H9 (cell line): ENCODE results near the gene CRYBA2. TPM values are rescaled to one million over a fixed set of nuclear protein-coding genes. Genes with fewer than 3 reads are reported as not detected.

ENCODE experiments used
- DNase-seq: peaks from one replicate; pipeline ENCODE4 v3.0.0-alpha.2; 2017
- H2AFZ ChIP-seq: one replicate; pipeline ENCODE4 v1.6.1; 2013; ENCODE audit warnings: mild to moderate bottlenecking, low read length, control low read depth, moderate library complexity
- H2AK5ac ChIP-seq: 2 replicates; pipeline ENCODE4 v1.6.1; 2013; ENCODE audit warnings: low read length, control low read depth, mixed read lengths; ENCODE audit not compliant: insufficient read length
- H2BK120ac ChIP-seq: one replicate; pipeline ENCODE4 v1.6.1; 2013; ENCODE audit warnings: low read depth, mild to moderate bottlenecking, low read length, control low read depth, inconsistent platforms; ENCODE audit not compliant: poor library complexity, severe bottlenecking
- H2BK12ac ChIP-seq: 2 replicates; pipeline ENCODE4 v1.6.1; 2013; ENCODE audit warnings: low read length, control low read depth, mixed read lengths, low read depth; ENCODE audit not compliant: insufficient read length
- H2BK15ac ChIP-seq: 2 replicates; pipeline ENCODE4 v1.6.1; 2013; ENCODE audit warnings: low read depth, low read length, control low read depth
- H2BK20ac ChIP-seq: one replicate; pipeline ENCODE4 v1.6.1; 2013; ENCODE audit warnings: low read depth, mild to moderate bottlenecking, low read length, control low read depth, inconsistent platforms; ENCODE audit not compliant: poor library complexity, severe bottlenecking
- H2BK5ac ChIP-seq: 2 replicates; pipeline ENCODE4 v1.6.1; 2013; ENCODE audit warnings: low read length, control low read depth, mixed read lengths; ENCODE audit not compliant: insufficient read length
- H3K14ac ChIP-seq: 2 replicates; pipeline ENCODE4 v1.6.1; 2013; ENCODE audit warnings: low read length, control low read depth; ENCODE audit not compliant: insufficient read depth
- H3K18ac ChIP-seq: 2 replicates; pipeline ENCODE4 v1.6.1; 2013; ENCODE audit warnings: low read depth, mild to moderate bottlenecking, mixed read lengths, low read length, control low read depth; ENCODE audit not compliant: insufficient read length
- H3K23ac ChIP-seq: 2 replicates; pipeline ENCODE4 v1.6.1; 2013; ENCODE audit warnings: low read length, control low read depth, mixed read lengths, low read depth; ENCODE audit not compliant: insufficient read length
- H3K23me2 ChIP-seq: 2 replicates; pipeline ENCODE4 v1.6.1; 2013; ENCODE audit warnings: low read depth, mild to moderate bottlenecking, mixed read lengths, low read length, control low read depth; ENCODE audit not compliant: insufficient read length, poor library complexity, severe bottlenecking
- H3K27ac ChIP-seq: 2 replicates; pipeline ENCODE4 v1.5.1; 2013; ENCODE audit warnings: low read length, control low read depth, mixed read lengths, low read depth; ENCODE audit not compliant: insufficient read length
- H3K27me3 ChIP-seq: 2 replicates; pipeline ENCODE4 v1.6.1; 2013; ENCODE audit warnings: low read length, control low read depth, inconsistent platforms; ENCODE audit not compliant: insufficient read depth
- H3K4ac ChIP-seq: 2 replicates; pipeline ENCODE4 v1.6.1; 2013; ENCODE audit warnings: low read depth, mild to moderate bottlenecking, control low read depth, inconsistent platforms, low read length, moderate library complexity
- H3K4me1 ChIP-seq: 2 replicates; pipeline ENCODE4 v1.6.1; 2013; ENCODE audit warnings: low read length, control low read depth, inconsistent platforms; ENCODE audit not compliant: insufficient read depth
- H3K4me2 ChIP-seq: 2 replicates; pipeline ENCODE4 v1.6.1; 2013; ENCODE audit warnings: low read length, control low read depth, mixed read lengths; ENCODE audit not compliant: insufficient read length, insufficient read depth
- H3K56ac ChIP-seq: 2 replicates; pipeline ENCODE4 v1.6.1; 2013; ENCODE audit warnings: low read depth, mild to moderate bottlenecking, mixed read lengths, low read length, control low read depth; ENCODE audit not compliant: insufficient read length
- H3K79me1 ChIP-seq: 2 replicates; pipeline ENCODE4 v1.6.1; 2013; ENCODE audit warnings: low read depth, mild to moderate bottlenecking, moderate library complexity, low read length, control low read depth, inconsistent platforms; ENCODE audit not compliant: insufficient read depth, poor library complexity, severe bottlenecking
- H3K79me2 ChIP-seq: 2 replicates; pipeline ENCODE4 v1.6.1; 2013; ENCODE audit warnings: low read length, control low read depth, inconsistent platforms; ENCODE audit not compliant: insufficient read depth
- H3K9ac ChIP-seq: 2 replicates; pipeline ENCODE4 v1.6.1; 2013; ENCODE audit warnings: low read length, control low read depth, mixed read lengths; ENCODE audit not compliant: insufficient read length; ENCODE audit errors: extremely low read depth
- H3K9me3 ChIP-seq: one replicate; pipeline ENCODE4 v1.6.1; 2013; ENCODE audit warnings: low read depth, low read length, inconsistent platforms; ENCODE audit not compliant: control insufficient read depth
- H3T11ph ChIP-seq: one replicate; pipeline ENCODE4 v1.6.1; 2013; ENCODE audit warnings: mild to moderate bottlenecking, low read length, control low read depth, inconsistent platforms
- H4K20me1 ChIP-seq: one replicate; pipeline ENCODE4 v1.6.1; 2013; ENCODE audit not compliant: control insufficient read depth, insufficient read length, insufficient read depth
- H4K5ac ChIP-seq: 2 replicates; pipeline ENCODE4 v1.6.1; 2013; ENCODE audit warnings: low read depth, mild to moderate bottlenecking, mixed read lengths, low read length, control low read depth; ENCODE audit not compliant: insufficient read length
- H4K8ac ChIP-seq: replicated peaks from 2 replicates; pipeline ENCODE4 v1.6.1; 2013; ENCODE audit warnings: low read length, control low read depth, mixed read lengths, low read depth; ENCODE audit not compliant: insufficient read length
- H4K91ac ChIP-seq: 2 replicates; pipeline ENCODE4 v1.6.1; 2013; ENCODE audit warnings: low read depth, mild to moderate bottlenecking, moderate library complexity, mixed read lengths, low read length, control low read depth; ENCODE audit not compliant: insufficient read length
- H3K27ac Mint-ChIP-seq, 3 experiments: 2 replicates in 2 of 3; 3 replicates in 1 of 3; pipeline ENCODE4 v1.8.0; 2020 to 2021; ENCODE audit warnings: mixed read lengths in 3 of 3, mild to moderate bottlenecking in 1 of 3, moderate library complexity in 1 of 3
- H3K27me3 Mint-ChIP-seq: 2 replicates; pipeline ENCODE4 v1.8.0; 2021; ENCODE audit warnings: low read depth, mild to moderate bottlenecking, moderate library complexity, mixed read lengths
- H3K36me3 Mint-ChIP-seq, 3 experiments: 2 replicates in 2 of 3; 3 replicates in 1 of 3; pipeline ENCODE4 v1.8.0; 2020 to 2021; ENCODE audit warnings: low read depth in 3 of 3, mixed read lengths in 3 of 3; ENCODE audit not compliant: insufficient read depth in 1 of 3
- H3K4me1 Mint-ChIP-seq, 2 experiments: 2 replicates each; pipeline ENCODE4 v1.8.0; 2020; ENCODE audit warnings: mixed read lengths in 2 of 2
- H3K4me3 Mint-ChIP-seq, 2 experiments: 2 replicates in 1 of 2; 3 replicates in 1 of 2; pipeline ENCODE4 v1.8.0; 2020 to 2021; ENCODE audit warnings: mild to moderate bottlenecking in 2 of 2, mixed read lengths in 2 of 2, moderate library complexity in 1 of 2
- H3K9me3 Mint-ChIP-seq, 2 experiments: 2 replicates in 1 of 2; 3 replicates in 1 of 2; pipeline ENCODE4 v1.8.0; 2020; ENCODE audit warnings: mild to moderate bottlenecking in 2 of 2, mixed read lengths in 2 of 2, moderate library complexity in 1 of 2
- CTCF ChIP-seq: fragments of 200-600 bp; sonication (generic); conservative IDR thresholded peaks from 3 replicates; pipeline ENCODE4 v1.8.0; 2021; ENCODE audit warnings: antibody characterized with exemption, mild to moderate bottlenecking
- WGBS: extraction: QIAGEN DNeasy Blood & Tissue Kit; methylation state at CpG from one replicate; pipeline ENCODE4 v1.1.7; 2013; ENCODE audit warnings: missing lambda C conversion rate, low lambda C conversion rate, mixed read lengths; ENCODE audit not compliant: insufficient read length; ENCODE audit errors: extremely low coverage; 5-methylcytosine and 5-hydroxymethylcytosine counted together
- total RNA-seq: library from RNA; stranded (reverse); gene quantifications from 2 replicates; pipeline ENCODE4 v1.2.1, GENCODE V29; 2021

The CRYBA2 gene
- total RNA-seq, 1 experiment from 2014 or later = not detected

DNA sequence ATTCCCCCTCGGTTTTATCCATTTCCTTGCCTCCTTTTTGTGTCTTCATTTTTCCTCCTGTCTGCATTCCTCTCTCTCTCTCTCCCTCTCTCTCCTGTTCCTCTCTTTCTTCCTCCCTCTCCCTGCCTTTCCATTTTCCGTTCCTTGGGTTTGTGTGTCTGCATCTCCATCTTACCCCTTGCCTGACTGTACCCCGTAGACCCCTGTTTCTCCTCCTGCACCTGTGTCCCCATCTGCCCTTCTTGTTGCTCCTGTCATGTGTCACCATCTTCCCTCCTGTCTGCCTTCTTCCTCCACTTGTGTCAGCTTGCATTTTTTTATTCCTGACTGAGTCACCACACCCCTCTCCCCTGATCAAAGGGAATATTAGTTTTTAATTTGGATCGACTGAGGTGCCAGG is 32.0 kb downstream of the CRYBA2 start:
- peaks cover 4% of the 10 kb centered on the region; the same call in 1 of the 2 replicates for H3K4me1 ChIP-seq
- peak overlapping the region; percentile 4 for H3K4me2 ChIP-seq
- no peak overlapping the region for H2BK15ac ChIP-seq
- Mint-ChIP-seq H3K4me1 (peaks cover 23 to 35% of the 10 kb centered on the region in 2 experiments), H3K27me3 (peaks cover 65% of the 10 kb centered on the region), H3K9me3 (peaks cover 0 to 2% of the 10 kb centered on the region in 2 experiments; a peak in 2 of 5 replicates), H3K36me3 (no peaks in the 10 kb centered on the region; a peak in 3 of 7 replicates), H3K27ac (no peak overlapping the region), H3K4me3 (peak overlapping the region; percentile 32 to 74; a peak in 4 of 5 replicates)
- H3K9ac ChIP-seq = no peak overlapping the region
- no peak overlapping the region for H2BK5ac ChIP-seq
- H3K14ac ChIP-seq = no peak overlapping the region
- no peak overlapping the region for H3T11ph ChIP-seq
- no peak for TF ChIP-seq CTCF
- no peak overlapping the region for H4K8ac ChIP-seq
- H3K27me3 ChIP-seq = peaks cover 20% of the 10 kb centered on the region
- H3K4ac ChIP-seq = no peak overlapping the region
- no peak overlapping the region for H3K18ac ChIP-seq
- DNase-seq = no peak
- H3K79me2 ChIP-seq = no peaks in the 10 kb centered on the region
- H3K23me2 ChIP-seq = peaks cover 16% of the 10 kb centered on the region
- H2BK20ac ChIP-seq = no peak overlapping the region
- H2AFZ ChIP-seq = no peak overlapping the region
- H3K9me3 ChIP-seq = no peaks in the 10 kb centered on the region
- no peak overlapping the region for H3K27ac ChIP-seq
- no peak overlapping the region for H4K5ac ChIP-seq
- H3K23ac ChIP-seq = no peak overlapping the region
- no peak overlapping the region for H2BK120ac ChIP-seq
- no peaks in the 10 kb centered on the region for H3K79me1 ChIP-seq
- H4K91ac ChIP-seq = no peak overlapping the region
- no peak overlapping the region for H3K56ac ChIP-seq
- H4K20me1 ChIP-seq = no peaks in the 10 kb centered on the region
- WGBS = no CpG with 5 or more reads among the region's 4 CpGs
- H2AK5ac ChIP-seq = no peak overlapping the region
- H2BK12ac ChIP-seq = no peak overlapping the region
